ENCODE data around the gene PTPRM. TPM values are rescaled to one million over a fixed set of nuclear protein-coding genes. Genes with fewer than 3 reads are reported as not detected.

PTPRM gene
- total RNA-seq, 1 experiment from 2014 or later, result 14.5 TPM

DNA sequence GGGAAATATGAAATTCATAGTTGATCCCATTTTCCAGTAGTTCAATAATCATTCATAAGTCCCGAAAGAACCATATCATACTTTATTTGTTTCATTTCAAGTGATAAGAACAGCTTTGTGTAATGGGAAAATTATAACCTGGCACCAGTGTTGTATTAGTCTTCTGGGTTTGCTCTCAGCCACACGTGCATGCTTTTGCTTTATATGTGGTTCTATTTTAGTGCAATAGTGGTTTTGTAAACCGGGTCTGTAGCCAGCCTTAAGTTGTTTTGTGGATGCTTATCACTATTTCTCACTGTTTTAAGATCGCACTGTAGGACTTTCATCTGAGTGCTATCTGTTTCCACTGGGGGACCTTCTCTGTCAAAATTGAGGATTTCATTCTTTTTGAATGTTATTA lies 203.8 kb downstream of the PTPRM start (continued):
- no peak for TF ChIP-seq ZBTB33 (IDR thresholded peaks at IDR 0.05; ENCODE audit: extremely low read depth, insufficient replicate concordance, low read length)

- ATAC-seq, result no peak
- H2AFZ ChIP-seq (ENCODE audit: low read depth, low read length, poor library complexity, severe bottlenecking), result no peak overlapping the region
- no peak overlapping the region for H3K4me2 ChIP-seq (ENCODE audit: low read length)
- no peak overlapping the region for H3K9ac ChIP-seq (ENCODE audit: low read length)
- BruUV-seq (replicated peaks), result no TSS peak
- no peaks in the 10 kb centered on the region for H3K79me2 ChIP-seq (ENCODE audit: insufficient read depth, low read length)
- H3K9me2 ChIP-seq (ENCODE audit: insufficient read depth), result no peaks in the 10 kb centered on the region
- H3K4me3 ChIP-seq (replicated peaks in 1 of 2; ENCODE audit: low read depth in 1 of 2, low read length in 2 of 2), result no peak overlapping the region
- H3K9me3 ChIP-seq (ENCODE audit: control insufficient read depth in 1 of 2, insufficient read depth in 1 of 2, low read depth in 1 of 2, low read length in 2 of 2), result no peaks in the 10 kb centered on the region
- CTCF ChIA-PET, result no interaction called here
- no peaks in the 10 kb centered on the region for H4K20me1 ChIP-seq (ENCODE audit: insufficient read depth)
- POLR2A ChIA-PET, result no interaction called here
- RAD21 ChIA-PET (ENCODE audit: low non-redundant PET in 1 of 2, low total read pairs in 2 of 2, uncharacterized antibody in 2 of 2, unreplicated experiment in 2 of 2), result no interaction called here
- intact Hi-C loops (cut with micrococcal nuclease), result no loop called here
- no peak overlapping the region for H3K27ac ChIP-seq (ENCODE audit: low read depth, low read length)
- DNase-seq (ENCODE audit: low read depth, low spot score), result no peak
- H3K4me1 ChIP-seq (ENCODE audit: control insufficient read depth in 1 of 2, insufficient read depth in 2 of 2, low read length in 2 of 2), result no peaks in the 10 kb centered on the region
- TF ChIP-seq ELF1 (IDR thresholded peaks at IDR 0.05; ENCODE audit: borderline replicate concordance, low read depth) (no peak), ZFX (IDR thresholded peaks at IDR 0.05) (no peak), ZNF274 (IDR thresholded peaks at IDR 0.05; ENCODE audit: low read depth, low read length) (no peak), EZH2 (IDR thresholded peaks at IDR 0.05) (no peak), YY1 (IDR thresholded peaks at IDR 0.05; ENCODE audit: extremely low read depth, insufficient replicate concordance, low read depth, low read length) (no peak), FOSL1 (IDR thresholded peaks at IDR 0.05; ENCODE audit: low read depth) (no peak), POLR2AphosphoS5 (IDR thresholded peaks at IDR 0.05; ENCODE audit: low read depth, low read length) (no peak)
- TF ChIP-seq, protein P1, sequence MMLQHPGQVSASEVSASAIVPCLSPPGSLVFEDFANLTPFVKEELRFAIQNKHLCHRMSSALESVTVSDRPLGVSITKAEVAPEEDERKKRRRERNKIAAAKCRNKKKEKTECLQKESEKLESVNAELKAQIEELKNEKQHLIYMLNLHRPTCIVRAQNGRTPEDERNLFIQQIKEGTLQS (IDR thresholded peaks at IDR 0.05), result no peak
- no peaks in the 10 kb centered on the region for H3K36me3 ChIP-seq (ENCODE audit: control insufficient read depth in 1 of 2, insufficient read depth in 2 of 2, low read length in 2 of 2)
- H3K27me3 ChIP-seq (ENCODE audit: insufficient read depth, low read length), result peaks cover 20% of the 10 kb centered on the region
Measured at GRCh38 chr18:7772510-7772888, 205.4 kb downstream of the PTPRM start.

All from HCT116 (cell line).